Endothelial cell (in vitro differentiated cells): ENCODE results near the gene USP49. TPM values are rescaled to one million over a fixed set of nuclear protein-coding genes. Genes with fewer than 3 reads are reported as not detected.

ENCODE experiments used
- DNase-seq: peaks from one replicate; pipeline ENCODE4 v3.0.0; 2021; ENCODE audit warnings: low spot score
- H3K27ac Mint-ChIP-seq: one replicate; pipeline ENCODE4 v1.8.0; 2021; ENCODE audit warnings: mixed read lengths, inconsistent platforms; ENCODE audit not compliant: unreplicated experiment
- H3K27me3 Mint-ChIP-seq: one replicate; pipeline ENCODE4 v1.8.0; 2021; ENCODE audit warnings: mild to moderate bottlenecking, moderate library complexity, mixed read lengths, inconsistent platforms; ENCODE audit not compliant: unreplicated experiment
- H3K36me3 Mint-ChIP-seq: one replicate; pipeline ENCODE4 v1.8.0; 2021; ENCODE audit warnings: mild to moderate bottlenecking, low read depth, mixed read lengths, inconsistent platforms; ENCODE audit not compliant: unreplicated experiment
- H3K4me1 Mint-ChIP-seq: one replicate; pipeline ENCODE4 v1.8.0; 2021; ENCODE audit warnings: mild to moderate bottlenecking, mixed read lengths, inconsistent platforms; ENCODE audit not compliant: unreplicated experiment
- H3K4me3 Mint-ChIP-seq: one replicate; pipeline ENCODE4 v1.8.0; 2021; ENCODE audit warnings: mild to moderate bottlenecking, mixed read lengths, inconsistent platforms; ENCODE audit not compliant: unreplicated experiment
- H3K9me3 Mint-ChIP-seq: one replicate; pipeline ENCODE4 v1.8.0; 2021; ENCODE audit warnings: mixed read lengths, inconsistent platforms; ENCODE audit not compliant: unreplicated experiment
- CTCF ChIP-seq: fragments of 200-600 bp; sonication (generic); IDR thresholded peaks from one replicate; pipeline ENCODE4 v1.5.0; 2021; ENCODE audit warnings: antibody characterized with exemption; ENCODE audit not compliant: unreplicated experiment
- total RNA-seq: library from RNA; stranded (reverse); fragmentation: NEBNext Ultra II Directional; extraction: Animal tissue kit (Norgen Biotek cat#: 25700); gene quantifications from one replicate; pipeline ENCODE4 v1.2.1, GENCODE V29; 2021; ENCODE audit not compliant: unreplicated experiment

USP49 gene
- total RNA-seq, 1 donor from 2014 or later, result 7.1 TPM

- Mint-ChIP-seq H3K4me1 (peaks cover 4% of the 10 kb centered on the region), H3K36me3 (no peaks in the 10 kb centered on the region), H3K27me3 (no peaks in the 10 kb centered on the region), H3K9me3 (no peaks in the 10 kb centered on the region), H3K4me3 (no peak overlapping the region), H3K27ac (no peak overlapping the region)
- TF ChIP-seq CTCF, result no peak
- DNase-seq, result no peak
Observed at GRCh38 chr6:41822021-41822420, 73.2 kb downstream of the USP49 start.

GRCh38 chr6:41821266-41821665, 73.9 kb downstream of the USP49 start:
- no peaks in the 10 kb centered on the region for H3K9me3 Mint-ChIP-seq
- H3K4me1 Mint-ChIP-seq, result peaks cover 4% of the 10 kb centered on the region
- H3K4me3 Mint-ChIP-seq, result no peak overlapping the region
- DNase-seq, result no peak
- H3K27ac Mint-ChIP-seq, result no peak overlapping the region
- no peak for TF ChIP-seq CTCF
- H3K36me3 Mint-ChIP-seq, result no peaks in the 10 kb centered on the region
- no peaks in the 10 kb centered on the region for H3K27me3 Mint-ChIP-seq

GRCh38 chr6:41818271-41819054, 76.7 kb downstream of the USP49 start:
- Mint-ChIP-seq H3K27me3 (no peaks in the 10 kb centered on the region), H3K9me3 (no peaks in the 10 kb centered on the region), H3K27ac (no peak overlapping the region), H3K4me3 (no peak overlapping the region), H3K4me1 (peaks cover 4% of the 10 kb centered on the region), H3K36me3 (no peaks in the 10 kb centered on the region)
- TF ChIP-seq CTCF, result no peak
- DNase-seq, result no peak

GRCh38 chr6:41815587-41815986, 79.6 kb downstream of the USP49 start:
- no peak for TF ChIP-seq CTCF
- Mint-ChIP-seq H3K4me3 (no peak overlapping the region), H3K27me3 (no peaks in the 10 kb centered on the region), H3K4me1 (peaks cover 4% of the 10 kb centered on the region), H3K27ac (no peak overlapping the region), H3K36me3 (no peaks in the 10 kb centered on the region), H3K9me3 (no peaks in the 10 kb centered on the region)
- no peak for DNase-seq

- TF ChIP-seq CTCF, result no peak
- Mint-ChIP-seq H3K36me3 (no peaks in the 10 kb centered on the region), H3K4me3 (no peak overlapping the region), H3K27me3 (no peaks in the 10 kb centered on the region), H3K9me3 (no peaks in the 10 kb centered on the region), H3K27ac (no peak overlapping the region), H3K4me1 (peaks cover 4% of the 10 kb centered on the region)
- no peak for DNase-seq
Observed at GRCh38 chr6:41814629-41815028, 80.5 kb downstream of the USP49 start.
